Measurements from ENCODE around the gene MYBBP1A. TPM values are rescaled to one million over a fixed set of nuclear protein-coding genes. Genes with fewer than 3 reads are reported as not detected.

The MYBBP1A gene
- total RNA-seq, 1 experiment from 2014 or later: 123 TPM

- no TSS peak for BruUV-seq (replicated peaks)
- ChIA-PET POLR2A (no interaction called here), CTCF (no interaction called here)
Observed at GRCh38 chr17:4594406-4594805, 39.2 kb upstream of the MYBBP1A start.

GRCh38 chr17:4593021-4593421, 37.8 kb upstream of the MYBBP1A start:
- Mint-ChIP-seq H3K27me3 (ENCODE audit: insufficient read depth, unreplicated experiment) (peaks cover 23% of the 10 kb centered on the region), H3K36me3 (ENCODE audit: insufficient read depth, unreplicated experiment) (no peaks in the 10 kb centered on the region), H3K4me3 (ENCODE audit: unreplicated experiment) (no peak overlapping the region), H3K9me3 (ENCODE audit: unreplicated experiment) (no peaks in the 10 kb centered on the region), H3K4me1 (ENCODE audit: insufficient read depth, unreplicated experiment) (no peaks in the 10 kb centered on the region), H3K27ac (ENCODE audit: low read depth, unreplicated experiment) (no peak overlapping the region)
- TF ChIP-seq CTCF (IDR thresholded peaks at IDR 0.05; ENCODE audit: unreplicated experiment): no peak
- BruUV-seq (replicated peaks): no TSS peak
- CTCF ChIA-PET: interaction anchor here (1.6 kb wide), 1 partner anchor 32 kb away, joined by 6 read pairs; no protein-coding TSS in a partner anchor
- POLR2A ChIA-PET: no interaction called here
- no peak for DNase-seq (ENCODE audit: unreplicated experiment)
- intact Hi-C loops (cut with micrococcal nuclease): no loop called here

More at GRCh38 chr17:4594406-4594805, 39.2 kb upstream of the MYBBP1A start:
- Mint-ChIP-seq H3K9me3 (ENCODE audit: unreplicated experiment) (no peaks in the 10 kb centered on the region), H3K36me3 (ENCODE audit: insufficient read depth, unreplicated experiment) (no peaks in the 10 kb centered on the region), H3K4me1 (ENCODE audit: insufficient read depth, unreplicated experiment) (no peaks in the 10 kb centered on the region), H3K4me3 (ENCODE audit: unreplicated experiment) (no peak overlapping the region), H3K27me3 (ENCODE audit: insufficient read depth, unreplicated experiment) (peaks cover 20% of the 10 kb centered on the region), H3K27ac (ENCODE audit: low read depth, unreplicated experiment) (no peak overlapping the region)
- intact Hi-C loops (cut with micrococcal nuclease): no loop called here
- TF ChIP-seq CTCF (IDR thresholded peaks at IDR 0.05; ENCODE audit: unreplicated experiment): no peak
- DNase-seq (ENCODE audit: unreplicated experiment): no peak

GRCh38 chr17:4592240-4593005, 37.2 kb upstream of the MYBBP1A start:
- Mint-ChIP-seq H3K27ac (ENCODE audit: low read depth, unreplicated experiment) (no peak overlapping the region), H3K36me3 (ENCODE audit: insufficient read depth, unreplicated experiment) (no peaks in the 10 kb centered on the region), H3K4me1 (ENCODE audit: insufficient read depth, unreplicated experiment) (no peaks in the 10 kb centered on the region), H3K27me3 (ENCODE audit: insufficient read depth, unreplicated experiment) (peaks cover 23% of the 10 kb centered on the region), H3K4me3 (ENCODE audit: unreplicated experiment) (no peak overlapping the region), H3K9me3 (ENCODE audit: unreplicated experiment) (no peaks in the 10 kb centered on the region)
- ChIA-PET CTCF (interaction anchor here (1.6 kb wide), 1 partner anchor 33 kb away, joined by 6 read pairs; no protein-coding TSS in a partner anchor), POLR2A (no interaction called here)
- no TSS peak for BruUV-seq (replicated peaks)
- no peak for TF ChIP-seq CTCF (IDR thresholded peaks at IDR 0.05; ENCODE audit: unreplicated experiment)
- no peak for DNase-seq (ENCODE audit: unreplicated experiment)
- intact Hi-C loops (cut with micrococcal nuclease): no loop called here

- TF ChIP-seq CTCF (IDR thresholded peaks at IDR 0.05; ENCODE audit: unreplicated experiment): no peak
- Mint-ChIP-seq H3K9me3 (ENCODE audit: unreplicated experiment) (no peaks in the 10 kb centered on the region), H3K27me3 (ENCODE audit: insufficient read depth, unreplicated experiment) (peaks cover 31% of the 10 kb centered on the region), H3K4me3 (ENCODE audit: unreplicated experiment) (no peak overlapping the region), H3K4me1 (ENCODE audit: insufficient read depth, unreplicated experiment) (no peaks in the 10 kb centered on the region), H3K36me3 (ENCODE audit: insufficient read depth, unreplicated experiment) (no peaks in the 10 kb centered on the region), H3K27ac (ENCODE audit: low read depth, unreplicated experiment) (no peak overlapping the region)
- ChIA-PET POLR2A (interaction anchor here (0.6 kb wide), 1 partner anchor 39 kb away, joined by 4 read pairs; no protein-coding TSS in a partner anchor), CTCF (no interaction called here)
- no TSS peak for BruUV-seq (replicated peaks)
- intact Hi-C loops (cut with micrococcal nuclease): no loop called here
- DNase-seq (ENCODE audit: unreplicated experiment): no peak
Observed at GRCh38 chr17:4591529-4591928, 36.3 kb upstream of the MYBBP1A start.

Measured in MCF 10A (cell line).